Panc1 (cell line): ENCODE data around the gene EMP2. TPM values are rescaled to one million over a fixed set of nuclear protein-coding genes. Genes with fewer than 3 reads are reported as not detected.

Experiments
- ATAC-seq: fragments of 200-7000 bp; cut with Tn5 transposase; 2 replicates; pipeline ENCODE4 v1.9.1; 2020; ENCODE audit warnings: mild to moderate bottlenecking, moderate library complexity
- BruUV-seq: library from RNA; stranded (reverse); fragments of 400-500 nt; replicated peaks from 2 replicates; lab custom pipeline; 2021; lab: Mats Ljungman, UMichigan
- CTCF ChIA-PET: fragments of 300-600 bp; sonication (Branson Sonifier 250); formaldehyde crosslinking; loops from one replicate; lab custom pipeline; 2022; ENCODE audit warnings: antibody characterized with exemption; lab: Charles Lee
- POLR2A ChIA-PET: fragments of 300-600 bp; sonication (Branson Sonifier 250); formaldehyde crosslinking; loops from one replicate; lab custom pipeline; 2022; ENCODE audit warnings: antibody characterized with exemption; lab: Charles Lee
- DNase-seq: peaks from one replicate; pipeline ENCODE4 v3.0.0-alpha.2; 2010; ENCODE audit warnings: low read depth, low spot score
- H3K27ac ChIP-seq: 2 replicates; pipeline ENCODE4 v1.5.1; 2011; ENCODE audit warnings: mild to moderate bottlenecking, low read length, inconsistent platforms
- H3K27me3 ChIP-seq: fragments of 200-500 bp; sonication (Bioruptor generic); 2 replicates; pipeline ENCODE4 v1.6.0; 2014; ENCODE audit warnings: low read length, inconsistent platforms; ENCODE audit not compliant: control insufficient read depth, insufficient read depth
- H3K36me3 ChIP-seq: fragments of 200-500 bp; sonication (Bioruptor generic); 2 replicates; pipeline ENCODE4 v1.5.1; 2014; ENCODE audit warnings: inconsistent platforms, mild to moderate bottlenecking, low read length, moderate library complexity; ENCODE audit not compliant: control insufficient read depth, insufficient read depth
- H3K4me1 ChIP-seq: 2 replicates; pipeline ENCODE4 v1.5.1; 2011; ENCODE audit warnings: inconsistent platforms, mild to moderate bottlenecking, low read length, moderate library complexity; ENCODE audit not compliant: control insufficient read depth, insufficient read depth
- H3K4me3 ChIP-seq, 2 experiments: 2 replicates each; pipeline ENCODE4 v1.5.1; 2011 to 2012; ENCODE audit warnings: low read depth in 2 of 2, low read length in 2 of 2, mild to moderate bottlenecking in 2 of 2, inconsistent platforms in 1 of 2, moderate library complexity in 1 of 2
- H3K9me3 ChIP-seq: fragments of 200-500 bp; sonication (Bioruptor generic); 2 replicates; pipeline ENCODE4 v1.5.1; 2014; ENCODE audit warnings: low read depth, mild to moderate bottlenecking, inconsistent platforms, low read length, moderate library complexity; ENCODE audit not compliant: control insufficient read depth, insufficient read depth
- POLR2AphosphoS5 ChIP-seq: IDR thresholded peaks from 2 replicates; pipeline ENCODE4 v1.6.1; 2012; ENCODE audit warnings: mild to moderate bottlenecking, low read depth, low read length, moderate library complexity
- REST ChIP-seq, 2 experiments: IDR thresholded peaks; 2 replicates each; pipeline ENCODE4 v1.6.1; 2011 to 2012; ENCODE audit warnings: low read depth in 2 of 2, control low read depth in 1 of 2, low read length in 1 of 2, mild to moderate bottlenecking in 1 of 2, moderate library complexity in 1 of 2; ENCODE audit not compliant: insufficient read depth in 1 of 2
- SIN3A ChIP-seq: IDR thresholded peaks from 2 replicates; pipeline ENCODE4 v1.6.1; 2012; ENCODE audit warnings: low read depth, mild to moderate bottlenecking, low read length, moderate library complexity, borderline replicate concordance; ENCODE audit not compliant: insufficient read depth
- TCF7L2 ChIP-seq: IDR thresholded peaks from 2 replicates; pipeline ENCODE4 v1.6.1; 2011; ENCODE audit warnings: mild to moderate bottlenecking, low read depth, low read length, inconsistent platforms
- in situ Hi-C: cut with HindIII; loops from 2 replicates; pipeline ENCODE4 v1.10.0; 2016; ENCODE audit warnings: low sequenced_read_pairs, low pct_unique_long_range_greater_than_20kb
- intact Hi-C: fragments of 100-400 bp; cut with micrococcal nuclease; formaldehyde crosslinking; loops from one replicate; pipeline ENCODE4 v1.10.0; 2022; ENCODE audit not compliant: unreplicated experiment
- total RNA-seq: library from RNA; stranded (reverse); gene quantifications from one replicate; pipeline ENCODE4 v1.2.1, GENCODE V29; 2021; ENCODE audit not compliant: unreplicated experiment
- TF ChIP-seq, protein P1 (sequence below): fragments of 450-650 bp; IDR thresholded peaks from 2 replicates; pipeline ENCODE4 v1.5.1; 2017; ENCODE audit warnings: mild to moderate bottlenecking

The EMP2 gene
- total RNA-seq, 1 experiment from 2014 or later: 13.8 TPM

- in situ Hi-C loops (no loop called here), intact Hi-C loops (no loop called here)
- no TSS peak for BruUV-seq
- POLR2A ChIA-PET: no interaction called here
- Histone ChIP-seq H3K4me3 (no peak overlapping the region), H3K9me3 (no peaks in the 10 kb centered on the region), H3K36me3 (no peaks in the 10 kb centered on the region), H3K27me3 (no peaks in the 10 kb centered on the region), H3K4me1 (no peaks in the 10 kb centered on the region), H3K27ac (no peak overlapping the region)
- ATAC-seq: no peak
- DNase-seq: no peak
- CTCF ChIA-PET: no interaction called here
- TF ChIP-seq, protein P1, sequence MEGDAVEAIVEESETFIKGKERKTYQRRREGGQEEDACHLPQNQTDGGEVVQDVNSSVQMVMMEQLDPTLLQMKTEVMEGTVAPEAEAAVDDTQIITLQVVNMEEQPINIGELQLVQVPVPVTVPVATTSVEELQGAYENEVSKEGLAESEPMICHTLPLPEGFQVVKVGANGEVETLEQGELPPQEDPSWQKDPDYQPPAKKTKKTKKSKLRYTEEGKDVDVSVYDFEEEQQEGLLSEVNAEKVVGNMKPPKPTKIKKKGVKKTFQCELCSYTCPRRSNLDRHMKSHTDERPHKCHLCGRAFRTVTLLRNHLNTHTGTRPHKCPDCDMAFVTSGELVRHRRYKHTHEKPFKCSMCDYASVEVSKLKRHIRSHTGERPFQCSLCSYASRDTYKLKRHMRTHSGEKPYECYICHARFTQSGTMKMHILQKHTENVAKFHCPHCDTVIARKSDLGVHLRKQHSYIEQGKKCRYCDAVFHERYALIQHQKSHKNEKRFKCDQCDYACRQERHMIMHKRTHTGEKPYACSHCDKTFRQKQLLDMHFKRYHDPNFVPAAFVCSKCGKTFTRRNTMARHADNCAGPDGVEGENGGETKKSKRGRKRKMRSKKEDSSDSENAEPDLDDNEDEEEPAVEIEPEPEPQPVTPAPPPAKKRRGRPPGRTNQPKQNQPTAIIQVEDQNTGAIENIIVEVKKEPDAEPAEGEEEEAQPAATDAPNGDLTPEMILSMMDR: no peak
- TF ChIP-seq REST (IDR thresholded peaks at IDR 0.05; ENCODE audit: insufficient read depth in 1 of 2, low read depth in 2 of 2, low read length in 1 of 2) (no peak), TCF7L2 (no peak), SIN3A (no peak), POLR2AphosphoS5 (no peak)
Observed at GRCh38 chr16:10605636-10606035, 25.2 kb upstream of the EMP2 start.

GRCh38 chr16:10601444-10602408, 21.3 kb upstream of the EMP2 start:
- no peak overlapping the region for H3K4me3 ChIP-seq
- H3K27me3 ChIP-seq: 0 out of 2 replicates have a peak, but pooled peaks cover 3% of the 10 kb centered on the region
- intact Hi-C loops (no loop called here), in situ Hi-C loops (no loop called here)
- no TSS peak for BruUV-seq
- POLR2A ChIA-PET: interaction anchor here (0.5 to 0.6 kb wide), 2 partner anchors 77 to 1780 kb away, joined by 8 to 10 read pairs; no protein-coding TSS in a partner anchor
- no peaks in the 10 kb centered on the region for H3K9me3 ChIP-seq
- H3K27ac ChIP-seq: no peak overlapping the region
- no peaks in the 10 kb centered on the region for H3K4me1 ChIP-seq
- TF ChIP-seq REST (IDR thresholded peaks at IDR 0.05; ENCODE audit: insufficient read depth in 1 of 2, low read depth in 2 of 2, low read length in 1 of 2) (no peak), SIN3A (no peak), POLR2AphosphoS5 (no peak), TCF7L2 (no peak)
- TF ChIP-seq, protein P1: no peak
- H3K36me3 ChIP-seq: no peaks in the 10 kb centered on the region
- CTCF ChIA-PET: no interaction called here
- DNase-seq (no peak), ATAC-seq (no peak; the same call in 1 of the 2 replicates)
